Measurements from ENCODE around the gene DYNLT2B.
"Not testable (repeated sequence)": the region's sequence is repeated elsewhere in the genome, so short reads cannot be mapped to it uniquely, and the experiment has no call there.

DYNLT2B gene

DNA sequence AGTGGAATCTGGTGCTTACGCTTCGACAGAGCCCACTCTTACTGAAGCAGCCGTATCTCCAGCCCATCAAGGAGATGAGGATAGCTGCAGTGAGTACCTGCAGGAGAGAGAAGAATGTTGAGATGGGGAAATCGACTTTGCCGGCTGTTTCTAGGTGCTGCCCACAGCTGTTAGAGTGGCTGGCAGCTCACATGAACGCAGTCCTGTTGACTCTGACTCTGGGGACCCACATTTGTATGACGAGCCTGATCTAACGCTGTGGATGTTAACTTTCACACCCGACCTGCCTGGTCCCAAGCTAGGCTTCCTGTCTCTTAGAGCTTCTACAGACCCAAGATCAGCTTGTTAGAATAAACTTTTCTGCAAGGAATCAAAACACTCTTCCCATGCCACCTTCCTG, 8.9 kb upstream of the DYNLT2B start:
- no peak for DNase-seq (ENCODE audit: low read depth)

DNA sequence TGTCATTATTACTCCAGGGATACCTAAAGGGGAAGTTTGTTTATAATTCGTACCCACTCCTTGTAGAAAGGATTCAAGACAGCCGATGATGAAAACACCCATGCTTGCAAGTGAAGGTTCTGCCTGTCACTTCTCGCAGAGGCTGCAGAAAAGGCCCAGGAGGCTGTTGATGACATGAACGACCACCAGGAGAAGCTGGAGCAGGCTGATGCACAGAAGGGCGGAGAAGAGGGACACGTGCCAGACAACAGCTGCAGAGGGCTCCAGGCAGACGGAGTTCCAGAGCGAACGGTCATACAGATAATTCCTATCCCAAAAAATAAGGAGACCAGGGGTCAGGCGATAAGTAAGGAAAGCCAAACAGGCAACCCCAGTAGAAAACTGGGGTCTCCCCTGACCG, 5.7 kb upstream of the DYNLT2B start:
- DNase-seq (ENCODE audit: low read depth) = peak; percentile 26

DNA sequence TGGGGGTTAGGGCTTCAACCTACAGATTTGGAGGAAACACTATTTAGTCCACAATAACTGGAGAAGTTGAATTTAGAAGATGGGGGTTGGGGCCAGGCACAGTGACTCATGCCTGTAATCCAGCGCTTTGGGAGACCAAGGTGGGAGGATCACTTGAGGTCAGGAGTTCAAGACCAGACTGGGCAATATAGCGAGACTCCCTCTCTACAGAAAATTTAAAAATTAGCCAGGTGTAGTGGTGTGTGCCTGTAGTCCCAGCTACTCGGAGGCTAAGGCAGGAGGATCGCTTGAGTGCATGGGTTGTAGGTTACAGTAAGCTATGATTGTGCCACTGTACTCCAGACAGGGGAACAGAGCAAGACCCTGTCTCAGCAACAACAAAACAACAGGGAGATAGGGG, 5.0 kb upstream of the DYNLT2B start:
- no peak for DNase-seq (ENCODE audit: low read depth)

DNA sequence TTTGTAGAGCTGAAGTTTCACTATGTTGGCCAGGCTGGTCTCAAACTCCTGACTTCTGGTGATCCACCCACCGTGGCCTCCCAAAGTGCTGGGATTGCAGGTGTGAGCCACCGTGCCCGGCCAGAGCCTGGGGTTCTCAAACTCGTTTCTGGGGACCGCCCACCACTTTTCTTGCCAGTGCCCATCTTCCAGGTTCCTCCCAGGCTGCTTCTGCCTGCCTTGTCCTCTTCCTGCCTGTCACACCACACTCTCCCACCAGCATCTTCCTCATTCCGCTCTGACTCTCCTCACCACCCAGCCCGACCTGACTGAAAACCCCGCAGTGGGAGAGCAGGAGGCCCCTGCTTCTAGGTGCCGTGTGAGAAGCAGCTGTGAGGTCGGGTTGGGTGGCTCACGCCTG, 3.1 kb upstream of the DYNLT2B start:
- DNase-seq (ENCODE audit: low read depth) = no peak

DNA sequence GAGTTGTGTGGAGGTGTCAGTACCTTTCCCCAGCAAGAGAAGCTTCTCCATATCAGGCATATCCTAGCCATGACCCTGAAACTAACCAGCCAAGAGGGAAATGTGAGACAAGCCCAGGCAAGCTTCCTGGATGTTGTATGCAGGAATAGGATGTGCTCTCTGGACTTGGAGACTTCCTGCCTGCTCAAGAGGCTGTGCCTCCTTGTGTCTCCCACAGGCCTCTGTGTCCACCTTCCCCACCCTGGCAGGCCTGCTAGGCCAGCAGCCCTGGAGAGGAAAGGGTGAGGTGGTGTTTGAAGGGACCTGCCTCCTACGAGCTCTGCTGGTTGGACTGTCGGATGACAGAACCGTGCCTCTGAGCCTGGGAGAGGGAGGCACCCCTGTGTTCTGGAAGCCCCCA, 2.1 kb upstream of the DYNLT2B start:
- no peak for DNase-seq (ENCODE audit: low read depth)

DNA sequence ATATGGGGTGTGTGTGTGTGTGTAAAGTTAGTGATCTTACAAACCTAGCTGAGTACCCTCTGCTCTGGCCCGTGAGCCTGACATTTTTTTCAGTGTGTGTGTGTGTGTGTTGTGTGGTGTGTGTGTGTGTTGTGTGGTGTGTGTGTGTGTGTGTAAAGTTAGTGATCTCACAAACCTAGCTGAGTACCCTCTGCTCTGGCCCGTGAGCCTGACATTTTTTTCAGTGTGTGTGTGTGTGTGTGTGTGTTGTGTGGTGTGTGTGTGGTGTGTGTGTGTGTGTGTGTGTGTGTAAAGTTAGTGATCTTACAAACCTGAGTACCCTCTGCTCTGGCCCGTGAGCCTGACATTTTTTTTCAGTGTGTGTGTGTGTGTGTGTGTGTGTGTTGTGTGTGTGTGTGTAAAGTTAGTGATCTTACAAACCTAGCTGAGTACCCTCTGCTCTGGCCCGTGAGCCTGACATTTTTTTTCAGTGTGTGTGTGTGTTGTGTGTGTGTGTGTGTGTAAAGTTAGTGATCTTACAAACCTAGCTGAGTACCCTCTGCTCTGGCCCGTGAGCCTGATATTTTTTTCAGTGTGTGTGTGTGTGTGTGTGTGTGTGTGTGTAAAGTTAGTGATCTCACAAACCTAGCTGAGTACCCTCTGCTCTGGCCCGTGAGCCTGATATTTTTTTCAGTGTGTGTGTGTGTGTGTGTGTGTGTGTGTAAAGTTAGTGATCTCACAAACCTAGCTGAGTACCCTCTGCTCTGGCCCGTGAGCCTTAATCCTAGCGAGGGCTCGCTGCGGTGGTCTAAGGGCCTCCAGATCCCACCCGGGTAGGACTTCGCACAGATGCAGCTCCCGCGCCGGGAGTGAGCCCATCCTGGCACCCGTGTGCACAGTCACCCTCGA, 997 bp downstream of the DYNLT2B start:
- DNase-seq (ENCODE audit: low read depth) = not testable (repeated sequence)

DNA sequence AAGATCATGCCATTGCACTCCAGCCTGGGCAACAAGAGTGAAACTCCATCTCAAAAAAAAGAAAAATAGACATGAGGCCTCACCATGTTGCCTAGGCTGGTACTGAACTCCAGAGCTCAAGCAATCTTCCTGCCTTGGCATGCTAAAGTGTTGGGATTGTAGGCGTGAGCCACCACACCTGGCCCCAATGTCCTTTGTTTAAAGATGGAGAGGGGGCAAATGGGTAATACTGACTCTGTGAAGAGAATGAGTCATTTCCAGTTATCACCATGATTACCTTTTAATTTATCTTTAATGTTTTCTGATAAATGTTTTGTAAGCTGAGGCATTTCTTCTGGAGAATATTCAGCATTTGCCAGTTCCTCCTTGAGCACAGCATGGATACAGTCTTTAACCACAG, 2.2 kb downstream of the DYNLT2B start:
- DNase-seq (ENCODE audit: low read depth) = no peak

DNA sequence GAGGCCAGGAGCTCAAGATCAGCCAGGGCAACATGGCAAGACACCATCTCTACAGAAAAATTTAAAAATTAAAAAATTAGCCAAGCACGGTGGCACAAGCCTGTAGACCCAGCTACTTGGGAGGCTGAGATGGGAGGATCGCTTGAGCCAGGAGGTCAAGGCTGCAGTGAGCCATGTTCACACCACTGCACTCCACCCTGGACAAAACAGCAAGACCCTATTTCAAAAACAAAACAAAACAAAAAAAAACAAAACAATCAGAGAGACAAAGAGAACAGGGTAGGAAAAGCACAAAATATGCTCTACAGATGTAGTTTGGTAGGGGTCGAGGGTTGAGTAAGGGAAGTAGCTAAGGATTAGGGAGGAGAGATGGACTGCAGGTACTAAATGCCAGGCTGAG, 3.4 kb downstream of the DYNLT2B start:
- DNase-seq (ENCODE audit: low read depth) = no peak

DNA sequence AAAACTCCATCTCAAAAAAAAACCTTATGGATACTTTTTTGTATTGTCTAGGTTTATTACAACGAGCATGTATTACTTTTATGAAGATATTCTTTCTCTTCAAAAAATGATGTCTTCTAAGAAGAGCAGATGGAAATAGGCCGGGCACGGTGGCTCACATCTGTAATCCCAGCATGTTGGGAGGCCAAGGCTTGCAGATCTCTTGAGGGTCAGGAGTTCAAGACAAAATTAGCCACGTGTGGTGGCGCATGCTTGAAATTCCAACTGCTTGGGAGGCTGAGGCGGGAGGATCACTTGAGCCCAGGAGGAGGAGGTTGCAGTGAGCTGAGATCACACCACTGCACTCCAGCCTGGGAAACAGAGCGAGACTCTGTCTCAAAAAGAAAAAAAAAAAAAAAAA, 4.0 kb downstream of the DYNLT2B start:
- not testable (repeated sequence) for DNase-seq (ENCODE audit: low read depth)

DNA sequence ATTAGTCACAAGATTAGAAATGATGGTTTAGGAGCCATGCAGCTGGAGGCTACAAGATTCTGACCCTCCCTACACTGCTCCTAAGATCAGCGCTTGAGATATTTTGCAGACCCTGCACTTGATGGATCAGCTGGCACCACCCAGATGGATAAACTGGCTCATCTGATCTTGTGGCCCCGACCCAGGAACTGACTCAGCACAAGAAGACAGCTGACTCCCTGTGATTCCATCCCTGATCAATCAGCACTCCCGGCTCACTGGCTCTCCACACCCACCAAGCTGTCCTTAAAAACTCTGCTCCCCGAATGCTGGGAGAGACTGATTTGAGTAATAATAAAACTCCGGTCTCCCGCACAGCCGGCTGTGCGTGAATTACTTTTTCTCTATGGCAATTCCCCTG, 15.1 kb downstream of the DYNLT2B start:
- not testable (repeated sequence) for DNase-seq (ENCODE audit: low read depth)

DNA sequence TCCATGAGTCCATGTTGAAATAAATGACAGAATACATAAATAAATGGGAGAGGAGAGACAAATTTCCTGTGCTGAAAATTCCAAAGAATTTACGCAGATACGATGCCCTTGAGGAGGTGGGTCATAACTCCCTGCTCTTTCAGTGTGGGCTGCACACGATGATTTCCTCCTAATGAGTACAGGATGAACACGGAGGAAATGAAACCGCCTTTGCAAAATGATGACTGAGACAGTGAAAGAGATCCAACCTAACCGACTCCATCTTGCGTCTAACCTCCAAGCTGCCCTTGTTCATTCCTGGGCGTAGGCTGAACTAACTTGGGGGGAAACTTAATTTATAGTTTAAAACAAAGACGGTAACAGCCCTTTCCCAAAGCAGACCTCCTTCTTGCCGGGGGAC, 15.5 kb downstream of the DYNLT2B start:
- DNase-seq (ENCODE audit: low read depth) = not testable (repeated sequence)

DNA sequence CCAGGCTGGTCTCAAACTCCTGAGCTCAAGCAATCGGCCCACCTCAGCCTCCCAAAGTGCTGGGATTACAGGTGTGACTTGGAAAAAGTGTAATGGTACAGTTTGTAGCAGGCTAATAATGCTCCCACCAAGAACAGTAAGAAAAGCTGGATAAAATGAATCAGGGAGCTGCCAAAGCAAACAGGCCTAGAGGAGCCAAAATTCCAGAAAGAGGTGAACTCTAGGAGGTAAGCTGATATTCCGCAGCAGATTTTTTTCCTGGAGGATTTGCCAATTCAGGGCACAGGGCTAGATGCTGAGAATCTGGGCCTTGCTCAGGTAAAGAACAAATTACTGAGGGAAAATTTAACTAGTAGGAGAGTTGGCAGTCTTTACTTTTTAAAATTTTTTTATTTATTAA, 19.5 kb downstream of the DYNLT2B start:
- DNase-seq (ENCODE audit: low read depth) = no peak

DNA sequence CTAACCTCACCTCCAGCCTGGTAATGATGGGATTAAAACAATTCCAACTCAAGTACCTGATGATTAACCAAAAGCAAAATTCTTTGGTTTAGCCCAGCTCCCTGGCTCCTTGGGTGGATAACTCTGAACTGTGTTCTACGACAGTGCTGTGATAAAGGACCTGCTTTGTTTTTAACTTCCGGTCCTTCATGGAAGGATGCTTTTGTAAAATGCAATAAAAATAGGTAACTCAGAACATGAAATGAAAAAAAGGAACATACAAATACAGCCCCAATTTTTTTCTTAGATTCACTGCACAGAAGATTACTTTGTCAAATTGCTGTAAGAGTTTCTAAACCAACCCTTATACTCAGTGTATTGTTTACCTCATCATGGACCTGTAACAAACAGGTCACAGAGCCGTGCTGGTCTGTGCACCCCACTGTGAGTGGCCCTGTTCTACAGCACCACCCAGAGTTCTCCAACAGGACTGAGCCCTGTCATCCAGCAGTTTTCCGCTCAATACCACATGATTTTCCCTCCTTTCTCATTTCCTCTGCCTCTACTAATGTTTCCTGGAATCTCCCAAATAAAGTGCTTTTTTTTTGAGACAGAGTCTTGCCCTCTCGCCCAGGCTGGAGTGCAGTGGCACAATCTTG, 25.6 kb downstream of the DYNLT2B start:
- DNase-seq (ENCODE audit: low read depth) = no peak

DNA sequence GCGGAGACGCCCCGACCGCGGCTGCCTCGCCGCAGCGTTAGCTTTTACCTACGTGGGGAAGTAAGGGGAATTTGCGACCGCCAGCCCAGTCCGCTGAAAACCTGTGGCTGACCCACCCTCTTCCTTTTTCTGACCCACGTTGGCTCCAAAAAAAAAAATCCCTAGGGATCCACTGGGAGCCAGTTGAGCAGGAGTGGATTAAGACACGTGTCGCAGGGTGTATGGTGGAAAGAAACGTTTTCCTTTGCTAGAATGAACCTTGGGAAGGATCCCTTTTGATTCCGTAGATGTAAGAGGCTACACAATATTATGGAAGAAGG, 29.9 kb downstream of the DYNLT2B start:
- no peak for DNase-seq (ENCODE audit: low read depth)

DNA sequence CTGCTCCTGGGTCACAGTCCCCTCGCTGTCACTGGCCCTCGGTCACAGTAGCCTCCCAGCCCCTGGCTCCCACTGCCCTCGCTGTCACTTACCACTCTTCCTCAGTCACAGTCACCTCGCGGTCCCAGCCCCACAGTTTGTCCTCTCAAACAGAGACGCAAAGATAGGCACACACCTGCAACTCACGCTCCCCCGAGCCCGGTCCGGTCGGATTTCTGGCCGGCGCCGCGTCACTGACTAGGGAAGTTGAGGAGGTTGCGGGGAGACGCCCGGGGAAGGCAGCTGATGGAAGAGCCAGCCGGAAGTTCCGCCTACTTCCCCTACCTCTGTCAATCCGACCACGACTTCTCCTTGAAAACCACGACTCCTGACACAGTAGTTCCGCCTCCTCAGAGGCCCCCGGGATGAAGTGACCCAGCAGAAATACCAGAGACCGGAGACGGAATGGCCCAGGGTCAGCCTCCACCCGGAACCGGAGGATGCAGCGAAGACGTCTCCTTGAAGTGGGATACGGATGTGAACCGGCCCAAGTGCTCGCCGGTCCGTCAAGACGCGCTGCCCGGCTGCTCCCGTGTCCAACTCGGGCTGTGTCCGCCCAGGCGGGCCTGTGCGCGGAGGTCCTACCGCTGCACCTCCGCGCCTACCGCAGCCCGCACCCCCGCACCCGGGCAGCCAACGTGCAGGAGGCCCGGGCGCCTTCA, 30.4 kb downstream of the DYNLT2B start, which contains the start of gene PCYT1A:
PCYT1A (minus strand) TSS at position 287 of the 701 bp plus-strand sequence. CDS start 17,195 bp downstream, outside the sequence.
- DNase-seq (ENCODE audit: low read depth) = peak; percentile 97

DNA sequence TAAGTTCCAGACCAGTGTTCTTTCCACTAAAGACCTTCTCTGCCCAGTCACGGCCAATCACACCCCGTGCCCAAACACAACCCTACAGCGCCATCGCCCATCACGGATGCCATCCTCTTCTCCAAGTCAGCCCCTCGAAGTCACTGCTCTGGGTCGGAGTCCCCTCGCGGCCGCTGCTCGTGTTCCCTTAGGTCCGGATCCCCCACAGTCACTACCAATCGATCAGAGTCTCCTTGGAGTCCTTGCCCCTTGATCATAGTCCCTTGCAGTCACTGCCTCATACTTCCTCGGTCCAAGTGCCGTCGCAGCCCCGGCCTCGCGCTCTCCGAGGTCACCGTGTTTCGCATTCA, 31.0 kb downstream of the DYNLT2B start:
- no peak for DNase-seq (ENCODE audit: low read depth)

DNA sequence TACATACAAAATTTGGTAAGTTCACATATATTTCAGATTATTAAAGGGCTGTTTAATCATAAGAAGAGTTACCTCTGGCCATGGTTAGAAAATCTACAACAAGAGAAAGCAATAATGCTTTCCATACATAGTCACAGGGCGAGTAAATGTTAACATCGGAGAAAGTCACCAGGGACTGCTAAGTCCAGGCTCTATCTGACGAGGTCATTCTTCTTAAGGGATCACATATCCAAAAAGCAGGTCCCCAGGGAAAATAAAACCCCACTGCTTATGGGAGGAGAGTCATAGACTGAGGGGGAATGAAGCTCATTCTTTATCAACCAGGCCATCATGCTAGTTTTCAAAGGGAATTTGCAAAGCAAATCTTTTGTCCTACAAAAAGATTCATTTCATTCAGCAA, 33.6 kb downstream of the DYNLT2B start:
- DNase-seq (ENCODE audit: low read depth) = no peak

DNA sequence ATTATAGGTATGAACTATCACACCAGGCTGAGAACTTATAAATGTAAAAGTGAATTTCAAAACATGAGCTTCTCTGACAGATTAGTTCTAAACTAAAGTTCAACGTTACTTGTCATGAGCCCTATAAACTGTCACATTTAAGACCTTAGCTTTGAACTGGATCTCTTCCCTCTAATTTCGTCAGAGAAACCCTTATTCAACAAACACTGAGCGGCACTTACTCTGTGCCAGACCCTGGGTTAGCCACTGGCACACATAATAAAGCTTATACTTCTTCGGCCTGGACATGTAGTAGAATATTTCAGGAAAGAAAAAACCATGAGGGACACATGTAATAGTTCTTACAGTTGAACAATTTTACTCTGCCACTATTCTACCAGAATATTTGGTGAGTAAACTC, 36.1 kb downstream of the DYNLT2B start:
- DNase-seq (ENCODE audit: low read depth) = no peak

DNA sequence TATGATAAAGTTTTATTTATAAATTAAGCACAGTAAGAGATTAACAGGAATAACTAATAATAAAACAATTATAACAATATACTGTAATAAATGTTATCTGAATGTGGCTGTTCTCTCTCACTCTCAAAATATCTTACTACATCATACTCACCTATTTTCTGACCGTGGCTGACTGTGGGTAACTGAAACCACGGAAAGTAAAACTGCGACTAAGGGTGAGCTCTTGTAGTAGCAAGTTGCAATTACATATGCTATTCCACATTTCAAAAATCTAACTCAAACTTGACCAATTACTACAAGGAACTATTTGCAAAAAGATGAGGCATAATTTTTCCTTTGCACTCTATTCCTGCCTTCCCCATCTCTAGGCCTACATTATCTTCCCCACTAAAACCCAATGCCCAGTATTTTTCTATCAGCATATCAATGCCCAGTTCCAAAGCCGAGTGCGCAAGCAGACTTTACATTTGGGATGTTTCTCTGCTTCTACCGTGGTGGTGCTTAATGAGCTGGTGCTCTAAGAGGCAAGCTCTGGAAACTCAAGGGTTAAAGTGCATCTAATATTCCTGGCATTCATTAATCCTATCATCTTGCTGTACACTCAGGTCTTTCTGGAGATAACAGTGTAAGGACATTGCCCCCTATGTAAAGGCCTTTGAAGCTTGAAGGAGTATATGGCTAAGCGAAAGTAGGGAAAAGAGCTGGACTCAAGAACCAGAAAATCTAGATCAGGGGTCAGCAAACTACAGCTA, 37.2 kb downstream of the DYNLT2B start:
- no peak for DNase-seq (ENCODE audit: low read depth)

DNA sequence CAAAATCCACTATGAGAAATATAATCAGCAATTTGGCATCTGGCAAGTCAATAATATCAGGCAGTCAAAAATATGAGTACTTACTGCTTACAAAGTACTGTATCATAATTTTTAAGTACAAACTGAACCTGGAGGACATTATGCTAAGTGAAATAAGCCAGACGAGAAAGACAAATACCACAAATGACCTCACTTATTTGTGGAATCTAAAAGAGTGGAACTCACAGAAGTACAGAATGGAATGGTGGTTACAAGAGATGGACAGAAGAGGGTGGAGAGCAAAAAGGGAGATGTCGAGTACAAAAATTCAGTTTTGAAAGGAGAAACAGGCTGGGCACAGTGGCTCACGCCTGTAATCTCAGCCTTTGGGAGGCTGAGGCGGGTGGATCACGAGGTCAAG, 42.9 kb downstream of the DYNLT2B start:
- peak; percentile 36 for DNase-seq (ENCODE audit: low read depth)

DNA sequence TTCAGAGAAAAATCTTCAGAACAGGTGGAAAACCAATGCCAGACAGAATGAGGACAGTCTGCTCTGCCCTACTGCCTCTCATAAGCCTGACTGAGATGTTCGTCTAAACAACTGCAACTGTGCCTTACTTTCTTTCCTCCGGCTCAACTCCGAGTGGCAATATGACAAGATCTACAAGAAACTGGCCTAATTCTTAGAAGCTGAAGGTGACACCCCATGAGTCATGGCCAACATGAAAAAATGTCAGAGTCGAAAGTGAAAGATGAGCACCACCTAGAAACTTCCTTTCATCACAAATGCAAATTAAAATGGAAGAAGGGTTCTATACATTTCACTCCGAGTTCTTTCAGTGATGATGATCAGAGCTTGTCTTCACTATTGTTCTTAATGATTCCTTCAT, 43.5 kb downstream of the DYNLT2B start:
- DNase-seq (ENCODE audit: low read depth) = peak; percentile 70

DNA sequence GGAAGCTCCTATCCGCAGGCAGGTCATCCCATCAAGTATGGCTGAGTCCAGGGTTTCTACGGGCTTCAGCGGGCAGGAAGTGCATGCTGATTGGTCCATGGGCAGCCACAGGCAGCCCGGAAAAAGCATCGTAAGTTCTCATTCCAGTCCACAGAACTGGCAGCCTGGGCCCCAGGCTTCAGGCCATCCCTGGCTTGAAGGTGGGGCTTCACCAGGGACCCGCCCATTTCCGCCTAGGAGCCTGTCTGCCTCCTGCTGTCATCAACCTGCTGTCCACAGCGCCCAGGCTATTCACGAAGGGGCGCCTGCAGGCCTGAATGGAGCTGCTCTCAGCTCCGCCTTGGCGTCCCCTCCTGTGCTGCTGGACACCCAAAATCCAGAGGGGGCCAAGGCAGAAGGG, 44.4 kb downstream of the DYNLT2B start:
- DNase-seq (ENCODE audit: low read depth) = no peak
